SK-N-SH (cell line): Measurements from ENCODE around the gene BEGAIN. TPM values are rescaled to one million over a fixed set of nuclear protein-coding genes. Genes with fewer than 3 reads are reported as not detected.

Experiments used
- CTCF ChIA-PET: fragments of 300-600, 350-600 bp; formaldehyde crosslinking; extraction: SDS; loops from one replicate; lab custom pipeline; 2021; lab: Yijun Ruan, JAX
- POLR2A ChIA-PET: fragments of 350-600 bp; sonication (Branson Sonifier 250); formaldehyde crosslinking; extraction: SDS; loops from one replicate; lab custom pipeline; 2020; ENCODE audit warnings: antibody characterized with exemption, inconsistent platforms; lab: Yijun Ruan, JAX
- DNase-seq: peaks from one replicate; pipeline ENCODE4 v3.0.0; 2012
- H2AFZ ChIP-seq: fragments of 200-600 bp; sonication (generic); 2 replicates; pipeline ENCODE4 v1.8.1; 2016; ENCODE audit warnings: antibody characterized with exemption, mild to moderate bottlenecking, low read depth
- H3F3A ChIP-seq: fragments of 200-600 bp; sonication (generic); replicated peaks from 2 replicates; pipeline ENCODE3; 2016; ENCODE audit warnings: antibody characterized with exemption, mild to moderate bottlenecking; ENCODE audit not compliant: insufficient read depth
- H3K27ac ChIP-seq, 2 experiments: fragments of 200-500 bp in 1 of 2; fragments of 200-600 bp in 1 of 2; sonication (Bioruptor generic) in 1 of 2; sonication (generic), shearing (Covaris generic) in 1 of 2; 2 replicates each; pipeline versions ENCODE4 v1.5.1 to v1.6.1; 2014 to 2016; ENCODE audit warnings: low read depth in 2 of 2, inconsistent platforms in 1 of 2, low read length in 1 of 2, mild to moderate bottlenecking in 1 of 2, mixed read lengths in 1 of 2
- H3K27me3 ChIP-seq: fragments of 200-600 bp; sonication (generic), shearing (Covaris generic); 2 replicates; pipeline ENCODE4 v1.6.1; 2016; ENCODE audit warnings: mixed run types; ENCODE audit not compliant: insufficient read depth
- H3K36me3 ChIP-seq, 2 experiments: fragments of 200-500 bp in 1 of 2; fragments of 200-600 bp in 1 of 2; sonication (Bioruptor generic) in 1 of 2; sonication (generic) in 1 of 2; replicated peaks in 1 of 2; 2 replicates each; pipeline versions ENCODE3 to v1.5.1; 2014 to 2016; ENCODE audit warnings: low read length in 1 of 2, mild to moderate bottlenecking in 1 of 2; ENCODE audit not compliant: insufficient read depth in 2 of 2, control insufficient read depth in 1 of 2
- H3K4me1 ChIP-seq, 2 experiments: fragments of 200-500 bp in 1 of 2; fragments of 200-600 bp in 1 of 2; sonication (Bioruptor generic) in 1 of 2; sonication (generic), shearing (Covaris generic) in 1 of 2; 2 replicates each; pipeline versions ENCODE4 v1.5.1 to v1.6.1; 2014 to 2016; ENCODE audit warnings: low read depth in 1 of 2, low read length in 1 of 2, mixed run types in 1 of 2; ENCODE audit not compliant: insufficient read depth in 2 of 2, control insufficient read depth in 1 of 2
- H3K4me2 ChIP-seq: fragments of 200-600 bp; sonication (generic), shearing (Covaris generic); 2 replicates; pipeline ENCODE4 v1.6.1; 2017; ENCODE audit warnings: mixed run types
- H3K4me3 ChIP-seq, 2 experiments: fragments of 200-500 bp in 1 of 2; fragments of 200-600 bp in 1 of 2; sonication (Bioruptor generic) in 1 of 2; sonication (generic), shearing (Covaris generic) in 1 of 2; 2 replicates each; pipeline versions ENCODE4 v1.5.1 to v1.8.1; 2014 to 2016; ENCODE audit warnings: low read depth in 2 of 2, inconsistent platforms in 1 of 2, low read length in 1 of 2, mild to moderate bottlenecking in 1 of 2, mixed read lengths in 1 of 2, moderate library complexity in 1 of 2
- H3K79me2 ChIP-seq: fragments of 200-600 bp; sonication (generic); 2 replicates; pipeline ENCODE4 v1.8.1; 2017; ENCODE audit warnings: mild to moderate bottlenecking; ENCODE audit not compliant: insufficient read depth
- H3K9ac ChIP-seq: fragments of 200-600 bp; sonication (generic); 2 replicates; pipeline ENCODE4 v1.6.1; 2017; ENCODE audit warnings: mixed run types
- H3K9me2 ChIP-seq: fragments of 200-600 bp; sonication (generic); 2 replicates; pipeline ENCODE4 v1.6.1; 2017; ENCODE audit warnings: mixed run types
- H3K9me3 ChIP-seq: fragments of 200-600 bp; sonication (generic); 2 replicates; pipeline ENCODE4 v1.6.1; 2017; ENCODE audit warnings: mixed run types, mild to moderate bottlenecking, moderate library complexity
- H4K20me1 ChIP-seq: fragments of 200-600 bp; sonication (generic); 2 replicates; pipeline ENCODE4 v1.6.1; 2017; ENCODE audit warnings: mild to moderate bottlenecking, mixed run types; ENCODE audit not compliant: insufficient read depth
- CHD2 ChIP-seq: fragments of 150-350 bp; IDR thresholded peaks from 2 replicates; pipeline ENCODE4 v1.6.1; 2018; ENCODE audit warnings: low read length; ENCODE audit not compliant: partially characterized antibody
- ELF1 ChIP-seq: IDR thresholded peaks from 2 replicates; pipeline ENCODE4 v1.4.0; 2012
- EP300 ChIP-seq, 2 experiments: IDR thresholded peaks; 2 replicates each; pipeline versions ENCODE4 v1.4.0 to v1.6.1; 2012; ENCODE audit warnings: borderline replicate concordance in 1 of 2, low read depth in 1 of 2, low read length in 1 of 2
- FOSL2 ChIP-seq: IDR thresholded peaks from 2 replicates; pipeline ENCODE4 v1.4.0; 2012; ENCODE audit warnings: low read depth, mild to moderate bottlenecking, moderate library complexity, borderline replicate concordance
- FOXM1 ChIP-seq: IDR thresholded peaks from 2 replicates; pipeline ENCODE4 v1.4.0; 2012; ENCODE audit warnings: low read depth, mild to moderate bottlenecking
- GATA2 ChIP-seq: sonication (generic); formaldehyde crosslinking; IDR thresholded peaks from 2 replicates; pipeline ENCODE4 v1.5.0; 2020; ENCODE audit warnings: mild to moderate bottlenecking, missing genetic modification reagents
- RAD21 ChIP-seq: IDR thresholded peaks from 2 replicates; pipeline ENCODE4 v1.6.1; 2012; ENCODE audit warnings: mild to moderate bottlenecking, low read length
- TCF12 ChIP-seq: IDR thresholded peaks from 2 replicates; pipeline ENCODE4 v1.4.0; 2012
- ZBTB33 ChIP-seq: IDR thresholded peaks from 2 replicates; pipeline ENCODE4 v1.4.0; 2012; ENCODE audit warnings: low read depth, borderline replicate concordance
- WGBS: methylation state at CpG from one replicate; pipeline ENCODE4 v1.1.6; 2017; ENCODE audit warnings: low lambda C conversion rate; 5-methylcytosine and 5-hydroxymethylcytosine counted together
- polyA plus RNA-seq, 3 experiments: library from polyadenylated mRNA; depleted of rRNA; stranded (reverse); fragments of >200 nt; gene quantifications; 2 replicates each; pipeline ENCODE4 v1.2.3, GENCODE V29; 2012
- TF ChIP-seq, protein P1 (sequence below): IDR thresholded peaks from 2 replicates; pipeline ENCODE4; 2012

Gene BEGAIN
- polyA plus RNA-seq, 1 of the 3 experiments (the other 2 are of a cell fraction), result 4.2 TPM

GRCh38 chr14:100536121-100536510 lies 51.1 kb downstream of the BEGAIN start:
- CTCF ChIA-PET, result interaction anchor here (1.2 to 11.4 kb wide), 4 partner anchors 95 to 152 kb away, joined by 3 to 82 read pairs (median 4); no protein-coding TSS in a partner anchor

DNA sequence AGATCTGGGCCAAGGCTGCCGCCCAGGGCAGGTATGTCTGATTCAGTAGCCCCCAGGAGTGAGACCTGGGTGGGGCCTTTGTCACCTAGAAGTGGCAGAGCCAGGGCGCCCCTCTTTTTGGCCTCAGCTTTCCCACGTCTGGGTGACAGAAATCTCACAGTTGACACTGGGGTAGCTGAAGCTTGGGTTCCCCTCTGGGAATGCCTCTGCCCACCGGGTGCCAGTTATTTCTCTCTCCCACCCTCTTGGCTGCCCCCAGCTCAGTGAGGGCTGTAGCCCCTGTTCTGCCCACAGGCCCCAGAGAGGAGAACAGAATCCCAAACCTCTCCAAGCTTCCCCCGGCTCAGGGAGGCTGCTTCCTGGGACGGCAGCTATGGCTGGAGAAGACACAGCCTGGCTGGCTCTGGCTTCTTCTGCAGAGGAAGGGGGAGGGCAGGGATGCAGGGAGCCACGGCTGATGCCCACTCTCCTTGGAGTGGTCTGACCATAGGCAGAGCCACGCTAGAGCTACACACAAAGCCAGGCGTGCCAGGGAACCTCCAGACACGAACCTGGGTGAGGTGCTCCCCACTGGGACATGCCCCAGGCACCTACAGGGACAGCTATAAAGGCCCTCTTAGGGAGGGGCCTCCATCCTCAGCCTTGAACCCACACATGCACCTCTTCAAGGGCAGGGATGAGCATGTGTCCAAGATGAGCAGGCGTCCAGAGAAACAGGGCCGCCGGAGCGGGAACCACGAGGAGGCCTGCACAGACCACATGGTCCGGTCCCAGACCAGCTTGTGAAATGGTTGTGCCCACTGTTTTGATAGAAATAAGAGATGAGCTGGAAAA lies 51.7 kb downstream of the BEGAIN start:
- peaks cover 0 to 50% of the 10 kb centered on the region in 2 experiments; a peak in 1 of 4 replicates for H3K4me1 ChIP-seq
- 93% methylated on average over 3 of the region's 16 CpGs for WGBS
- H3K4me2 ChIP-seq, result no peak overlapping the region
- H3K27ac ChIP-seq, result peak overlapping the region in 1 of 2 experiments; percentile 73; a peak in 2 of 4 replicates
- H3K9ac ChIP-seq, result no peak overlapping the region
- H3K36me3 ChIP-seq, result no peaks in the 10 kb centered on the region
- no peak overlapping the region for H2AFZ ChIP-seq
- no peaks in the 10 kb centered on the region for H3K79me2 ChIP-seq
- no peaks in the 10 kb centered on the region for H4K20me1 ChIP-seq
- H3F3A ChIP-seq, result no peaks in the 10 kb centered on the region
- DNase-seq, result peak; percentile 44
- H3K4me3 ChIP-seq, result no peak overlapping the region
- no peaks in the 10 kb centered on the region for H3K9me2 ChIP-seq
- CTCF ChIA-PET, result interaction anchor here (1.2 to 11.4 kb wide), 5 partner anchors 94 to 365 kb away, joined by 3 to 82 read pairs (median 4); no protein-coding TSS in a partner anchor
- no peak for TF ChIP-seq CHD2
- TF ChIP-seq EP300 (IDR thresholded peaks at IDR 0.05; ENCODE audit: borderline replicate concordance in 1 of 2, low read depth in 1 of 2, low read length in 1 of 2), result no peak
- TF ChIP-seq, protein P1, sequence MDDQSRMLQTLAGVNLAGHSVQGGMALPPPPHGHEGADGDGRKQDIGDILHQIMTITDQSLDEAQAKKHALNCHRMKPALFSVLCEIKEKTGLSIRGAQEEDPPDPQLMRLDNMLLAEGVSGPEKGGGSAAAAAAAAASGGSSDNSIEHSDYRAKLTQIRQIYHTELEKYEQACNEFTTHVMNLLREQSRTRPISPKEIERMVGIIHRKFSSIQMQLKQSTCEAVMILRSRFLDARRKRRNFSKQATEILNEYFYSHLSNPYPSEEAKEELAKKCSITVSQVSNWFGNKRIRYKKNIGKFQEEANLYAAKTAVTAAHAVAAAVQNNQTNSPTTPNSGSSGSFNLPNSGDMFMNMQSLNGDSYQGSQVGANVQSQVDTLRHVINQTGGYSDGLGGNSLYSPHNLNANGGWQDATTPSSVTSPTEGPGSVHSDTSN, result no peak
- no peak for TF ChIP-seq TCF12
- no peak for TF ChIP-seq ZBTB33
- TF ChIP-seq GATA2 (CRISPR knock-in tag), result no peak
- no peak for TF ChIP-seq FOSL2
- TF ChIP-seq ELF1, result no peak
- TF ChIP-seq, all 33 proteins: peak for 0
- POLR2A ChIA-PET, result interaction anchor here (0.5 to 12.0 kb wide), 4 partner anchors 34 to 178 kb away, joined by 3 to 91 read pairs (median 4); no protein-coding TSS in a partner anchor
- Histone ChIP-seq H3K9me3 (no peaks in the 10 kb centered on the region), H3K27me3 (no peaks in the 10 kb centered on the region)

More at GRCh38 chr14:100536121-100536510, 51.1 kb downstream of the BEGAIN start:
- Histone ChIP-seq H3F3A (no peaks in the 10 kb centered on the region), H3K4me2 (no peak overlapping the region), H3K9me2 (no peaks in the 10 kb centered on the region), H3K36me3 (no peaks in the 10 kb centered on the region), H3K27ac (peak overlapping the region in 1 of 2 experiments; percentile 73; a peak in 2 of 4 replicates), H3K9ac (no peak overlapping the region), H4K20me1 (no peaks in the 10 kb centered on the region), H3K4me3 (no peak overlapping the region), H3K4me1 (peaks cover 0 to 55% of the 10 kb centered on the region in 2 experiments; a peak in 1 of 4 replicates), H3K79me2 (no peaks in the 10 kb centered on the region), H3K27me3 (no peaks in the 10 kb centered on the region), H3K9me3 (no peaks in the 10 kb centered on the region), H2AFZ (no peak overlapping the region)
- peak; percentile 73 for DNase-seq
- WGBS, result 76% methylated on average over 8 of the region's 8 CpGs
- POLR2A ChIA-PET, result interaction anchor here (0.9 to 12.0 kb wide), 3 partner anchors 34 to 119 kb away, joined by 3 to 91 read pairs (median 4); no protein-coding TSS in a partner anchor
- TF ChIP-seq FOXM1 (no peak), RAD21 (0 out of 2 replicates have a peak, but pooled peaks have one; percentile 9)
